Muscle layer of duodenum (tissue), 2 donors: ENCODE results near the gene DDRGK1.
A peak's percentile ranks its signal among the peaks of the same experiment; 100 is the strongest.

Experiments used
- H3K27ac ChIP-seq: one replicate; pipeline ENCODE4 v1.7.0; 2013; ENCODE audit warnings: mild to moderate bottlenecking, low read length
- H3K27me3 ChIP-seq: one replicate; pipeline ENCODE4 v1.7.0; 2013; ENCODE audit warnings: low read depth, mild to moderate bottlenecking, control low read depth, low read length
- H3K36me3 ChIP-seq, 2 donors: one replicate each; pipeline ENCODE4 v1.7.0; 2013; ENCODE audit warnings: low read length in 2 of 2, control low read depth in 1 of 2, mild to moderate bottlenecking in 1 of 2; ENCODE audit not compliant: insufficient read depth in 2 of 2, control insufficient read depth in 1 of 2
- H3K4me1 ChIP-seq, 2 donors: one replicate each; pipeline ENCODE4 v1.7.0; 2013; ENCODE audit warnings: low read length in 2 of 2, mild to moderate bottlenecking in 2 of 2, control low read depth in 1 of 2, moderate library complexity in 1 of 2; ENCODE audit not compliant: insufficient read depth in 2 of 2, control insufficient read depth in 1 of 2
- H3K4me3 ChIP-seq, 2 donors: one replicate each; pipeline ENCODE4 v1.7.0; 2013; ENCODE audit warnings: low read length in 2 of 2, low read depth in 1 of 2, mild to moderate bottlenecking in 1 of 2
- H3K9me3 ChIP-seq, 2 donors: one replicate each; pipeline ENCODE4 v1.7.0; 2013; ENCODE audit warnings: low read length in 2 of 2, control low read depth in 1 of 2, mild to moderate bottlenecking in 1 of 2; ENCODE audit not compliant: control insufficient read depth in 1 of 2
- donor health status: healthy.

Gene DDRGK1

DNA sequence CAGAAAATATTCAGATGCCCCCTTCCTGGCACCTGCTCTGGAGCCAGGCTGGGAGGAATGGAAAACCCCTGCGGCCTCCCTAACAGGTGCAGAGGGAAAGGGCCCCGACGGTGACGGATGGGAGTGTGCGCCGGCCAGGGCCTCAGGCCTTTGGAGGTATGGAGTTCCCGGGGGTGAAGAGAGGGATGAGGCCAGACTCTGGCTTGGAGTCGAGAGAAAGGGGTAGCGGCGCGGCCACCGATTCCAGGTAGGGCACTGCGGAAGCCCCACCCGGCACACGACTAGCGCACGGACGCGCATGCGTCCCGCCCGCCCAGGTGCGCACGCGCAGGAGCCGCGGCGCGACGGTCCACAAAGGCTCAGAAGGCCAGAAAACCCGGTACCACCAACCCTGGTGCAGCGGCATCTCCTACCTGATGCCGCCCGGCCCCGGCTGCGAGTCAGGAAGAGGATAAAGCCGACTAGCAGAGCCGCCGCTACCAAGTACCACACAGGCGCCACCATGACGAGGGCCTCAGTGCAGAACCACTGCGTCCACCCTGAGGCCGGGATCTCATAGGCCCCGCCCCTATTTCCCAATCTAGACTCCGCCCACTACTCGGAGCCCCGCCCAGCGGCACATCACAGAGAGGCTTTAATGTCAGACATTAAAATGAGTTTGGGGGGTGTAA is at the start of gene DDRGK1:
Gene DDRGK1 (minus strand): TSS at position 559 of the 671 bp plus-strand sequence. CDS start 55 bp downstream, at position 504.
- H3K4me3 ChIP-seq = peak within 1 kb of the TSS; percentile 85 to 93
- peaks cover 0 to 18% of the 10 kb centered on the region in 2 donors for H3K4me1 ChIP-seq
- no peaks in the 10 kb centered on the region for H3K27me3 ChIP-seq
- H3K9me3 ChIP-seq = no peaks in the 10 kb centered on the region
- H3K27ac ChIP-seq = peak within 1 kb of the TSS; percentile 69
- peaks cover 12 to 14% of the 10 kb centered on the region in 2 donors for H3K36me3 ChIP-seq

DNA sequence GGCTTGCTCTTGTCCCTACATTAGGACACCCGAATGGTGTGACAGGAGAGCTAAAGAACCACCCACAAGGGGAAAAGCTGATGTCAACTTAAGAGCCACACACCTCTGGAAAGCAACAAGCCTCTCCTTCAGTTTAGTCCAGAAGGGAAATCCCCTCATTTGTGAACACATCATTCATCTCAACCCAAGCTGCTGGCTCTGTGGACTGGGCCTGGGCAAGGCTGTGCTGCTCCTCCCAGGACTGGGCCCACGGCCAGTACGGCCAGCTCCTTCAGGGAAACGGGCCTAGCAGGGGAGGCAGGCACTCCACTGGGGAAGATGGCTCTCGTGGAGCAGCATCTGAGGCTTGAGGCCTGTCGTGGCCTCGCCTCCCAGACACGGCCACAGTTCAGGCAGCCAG is 47.3 kb upstream of the DDRGK1 start:
- Histone ChIP-seq H3K9me3 (no peaks in the 10 kb centered on the region), H3K27ac (no peak overlapping the region), H3K36me3 (peaks cover 36 to 55% of the 10 kb centered on the region in 2 donors), H3K4me1 (peaks cover 0 to 15% of the 10 kb centered on the region in 2 donors), H3K4me3 (no peak overlapping the region), H3K27me3 (no peaks in the 10 kb centered on the region)

DNA sequence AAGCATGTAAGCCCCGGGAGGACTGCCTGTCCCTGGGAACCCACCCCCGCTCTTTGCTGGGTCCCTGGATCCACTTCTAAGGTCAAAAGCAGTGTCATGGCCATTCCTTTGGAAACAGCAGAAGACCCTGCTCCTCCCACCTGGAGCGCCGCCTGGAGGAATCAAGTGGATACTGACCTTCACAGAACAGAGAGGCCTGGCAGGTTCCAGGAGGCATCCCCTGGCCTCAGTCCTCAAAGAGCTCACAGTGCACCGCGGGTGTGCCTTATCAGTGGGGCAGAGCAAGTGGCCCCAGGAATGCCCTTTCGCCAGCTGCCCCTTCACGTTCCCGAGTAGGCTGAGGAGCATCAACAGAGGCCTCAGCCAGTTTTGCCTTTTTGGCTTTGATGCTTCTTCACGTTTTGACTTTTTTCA is 45.6 kb upstream of the DDRGK1 start:
- H3K9me3 ChIP-seq = no peaks in the 10 kb centered on the region
- H3K4me1 ChIP-seq = peaks cover 0 to 15% of the 10 kb centered on the region in 2 donors
- H3K4me3 ChIP-seq = no peak overlapping the region
- no peak overlapping the region for H3K27ac ChIP-seq
- peaks cover 20 to 38% of the 10 kb centered on the region in 2 donors for H3K36me3 ChIP-seq
- no peaks in the 10 kb centered on the region for H3K27me3 ChIP-seq

DNA sequence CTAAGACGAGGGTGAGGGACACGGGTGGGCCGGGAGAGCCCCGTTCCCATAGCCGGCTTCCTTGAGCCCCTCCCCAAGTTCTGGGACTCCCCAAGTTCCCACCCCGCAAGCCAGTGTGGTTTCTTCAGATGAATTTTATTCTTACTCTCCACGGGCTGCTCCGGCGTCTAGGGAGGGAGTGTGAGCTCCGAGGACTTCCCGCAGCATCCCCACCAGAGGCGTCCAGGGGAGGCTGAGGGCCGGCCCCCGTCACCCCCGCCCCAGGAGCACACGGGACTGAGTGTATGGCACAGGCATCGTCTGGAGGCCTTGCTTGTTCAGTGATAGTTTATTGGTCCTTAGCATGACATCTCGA is 44.5 kb upstream of the DDRGK1 start:
- Histone ChIP-seq H3K27me3 (no peaks in the 10 kb centered on the region), H3K4me3 (peak overlapping the region in 1 of 2 donors; percentile 29), H3K9me3 (no peaks in the 10 kb centered on the region), H3K27ac (no peak overlapping the region), H3K36me3 (peaks cover 12 to 28% of the 10 kb centered on the region in 2 donors), H3K4me1 (peaks cover 0 to 15% of the 10 kb centered on the region in 2 donors)

DNA sequence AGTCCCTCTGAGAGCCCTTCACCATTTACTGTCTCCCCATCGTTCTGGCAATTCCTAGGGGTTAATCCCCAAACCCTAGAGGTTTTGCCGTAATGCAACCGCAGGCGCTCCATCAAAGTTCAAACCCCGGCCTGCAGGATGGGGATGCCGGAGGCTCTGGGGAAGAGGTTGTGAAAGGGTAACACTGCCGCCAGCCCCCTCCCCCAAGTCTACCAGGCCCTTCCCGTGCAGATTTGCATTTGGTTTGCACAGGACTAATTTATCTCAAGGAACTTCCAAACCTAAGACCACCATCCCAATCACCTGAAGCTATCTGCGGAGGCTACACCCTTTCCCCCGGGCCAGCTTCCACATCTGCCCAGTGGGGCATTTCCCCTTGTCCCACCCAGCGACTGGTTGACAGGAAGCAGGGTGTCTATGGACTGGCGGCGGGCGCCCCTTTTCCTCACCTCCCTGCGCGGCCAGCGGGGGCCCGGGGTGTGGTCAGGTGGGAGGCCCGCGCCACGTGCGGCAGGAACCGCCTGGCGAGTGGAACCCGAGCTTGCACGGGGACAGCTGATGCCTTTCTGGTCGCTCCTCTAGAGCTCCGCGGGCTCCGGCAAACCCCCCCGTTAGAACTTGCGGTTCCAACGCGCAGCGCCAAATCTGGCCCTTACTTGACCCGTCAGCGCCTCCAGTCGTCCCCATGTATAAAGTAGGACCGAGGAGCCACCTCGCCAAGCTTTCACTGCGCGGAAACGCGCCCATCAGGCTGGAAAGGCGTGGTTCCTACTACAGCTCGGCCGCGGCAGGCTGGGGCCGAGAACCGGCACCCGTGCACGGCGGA is 43.9 kb upstream of the DDRGK1 start:
- Histone ChIP-seq H3K27me3 (no peaks in the 10 kb centered on the region), H3K27ac (no peak overlapping the region), H3K4me1 (peaks cover 0 to 15% of the 10 kb centered on the region in 2 donors), H3K9me3 (no peaks in the 10 kb centered on the region), H3K36me3 (peaks cover 12 to 23% of the 10 kb centered on the region in 2 donors), H3K4me3 (peak overlapping the region in 1 of 2 donors; percentile 29)

DNA sequence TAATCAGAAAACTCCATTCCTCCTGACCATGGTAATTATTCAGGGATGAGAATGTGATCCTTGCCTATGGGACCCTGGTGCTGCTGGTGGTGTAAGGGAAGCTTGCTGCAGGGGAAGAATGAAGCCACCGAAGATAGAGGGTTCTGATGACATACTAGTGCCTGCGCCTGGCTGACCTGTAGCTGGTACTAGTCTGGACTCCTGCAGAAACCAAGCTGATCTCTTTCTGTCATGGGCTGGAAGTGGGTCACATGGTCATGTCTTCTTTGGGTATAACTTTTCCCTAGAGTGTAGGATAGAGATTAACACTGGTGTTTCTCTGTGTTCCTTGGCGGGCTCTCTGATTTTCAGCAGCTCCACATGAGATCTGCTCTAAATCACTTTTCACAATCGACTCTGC is 43.2 kb upstream of the DDRGK1 start:
- no peaks in the 10 kb centered on the region for H3K27me3 ChIP-seq
- no peak overlapping the region for H3K27ac ChIP-seq
- peaks cover 0 to 15% of the 10 kb centered on the region in 2 donors for H3K4me1 ChIP-seq
- H3K36me3 ChIP-seq = peaks cover 9 to 16% of the 10 kb centered on the region in 2 donors
- H3K9me3 ChIP-seq = no peaks in the 10 kb centered on the region
- no peak overlapping the region for H3K4me3 ChIP-seq

DNA sequence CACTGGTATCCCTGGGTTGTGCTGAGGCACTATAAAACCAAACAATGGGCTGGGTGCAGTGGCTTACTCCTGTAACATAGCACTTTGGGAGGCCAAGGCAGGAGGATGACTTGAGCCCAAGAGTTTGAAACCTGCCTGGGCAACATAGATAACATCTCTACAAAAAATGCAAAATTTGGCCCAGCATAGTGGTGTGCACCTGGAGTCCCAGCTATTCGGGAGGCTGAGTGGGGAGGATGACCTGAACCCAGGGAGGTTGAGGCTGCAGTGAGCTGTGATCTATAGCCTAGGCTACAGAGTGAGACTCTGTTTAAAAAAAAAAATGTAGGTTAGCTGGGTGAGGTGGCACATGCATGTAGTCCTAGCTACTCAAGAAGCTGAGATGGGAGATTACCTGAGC is 42.2 kb upstream of the DDRGK1 start:
- Histone ChIP-seq H3K27ac (no peak overlapping the region), H3K9me3 (no peaks in the 10 kb centered on the region), H3K4me3 (no peak overlapping the region), H3K4me1 (peaks cover 0 to 10% of the 10 kb centered on the region in 2 donors), H3K27me3 (no peaks in the 10 kb centered on the region), H3K36me3 (peaks cover 4 to 7% of the 10 kb centered on the region in 2 donors)

DNA sequence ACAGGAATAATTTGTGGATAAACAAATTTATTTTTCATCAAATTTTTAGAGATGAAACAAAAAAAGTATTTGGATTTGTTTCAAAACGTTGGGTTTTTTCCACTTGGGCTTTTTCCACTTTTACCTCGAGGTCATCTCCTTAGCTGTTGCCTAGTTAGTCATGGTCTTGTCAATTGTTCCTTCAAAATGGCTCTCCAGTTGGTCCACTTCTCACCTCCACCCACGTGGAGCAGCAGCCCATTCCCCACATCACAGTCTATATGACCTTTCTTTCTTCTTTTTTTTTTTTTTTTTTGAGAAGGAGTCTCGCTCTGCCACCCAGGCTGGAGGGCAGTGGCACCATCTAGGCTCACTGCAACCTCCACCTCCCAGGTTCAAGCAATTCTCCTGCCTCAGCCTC is 41.2 kb upstream of the DDRGK1 start:
- H3K27ac ChIP-seq = no peak overlapping the region
- H3K27me3 ChIP-seq = no peaks in the 10 kb centered on the region
- H3K4me3 ChIP-seq = no peak overlapping the region
- H3K36me3 ChIP-seq = peaks cover under 1 to 4% of the 10 kb centered on the region in 2 donors
- no peaks in the 10 kb centered on the region for H3K9me3 ChIP-seq
- H3K4me1 ChIP-seq = peaks cover 0 to 7% of the 10 kb centered on the region in 2 donors

DNA sequence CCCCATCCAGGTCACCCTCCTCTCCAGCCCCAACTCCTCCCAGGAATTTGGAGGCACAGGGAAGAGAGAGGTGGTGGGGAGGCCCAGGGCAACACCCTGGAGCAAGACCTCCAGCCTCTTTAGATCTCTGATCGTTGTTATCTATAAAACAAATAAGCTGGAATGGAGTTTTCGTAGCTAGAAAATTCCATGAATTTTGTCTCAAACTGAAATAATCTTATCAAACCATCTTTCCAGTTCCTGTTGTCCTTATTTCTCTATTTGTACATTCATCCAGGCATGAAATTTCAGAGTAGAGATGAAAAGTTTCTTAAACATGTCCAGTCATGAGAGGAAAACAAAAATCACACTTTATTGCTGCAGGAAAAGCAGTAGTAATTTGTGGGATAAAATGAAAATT is 40.7 kb upstream of the DDRGK1 start:
- peaks cover 0 to 4% of the 10 kb centered on the region in 2 donors for H3K36me3 ChIP-seq
- H3K27ac ChIP-seq = no peak overlapping the region
- no peaks in the 10 kb centered on the region for H3K9me3 ChIP-seq
- no peak overlapping the region for H3K4me3 ChIP-seq
- H3K4me1 ChIP-seq = peaks cover 0 to 7% of the 10 kb centered on the region in 2 donors
- H3K27me3 ChIP-seq = peaks cover 5% of the 10 kb centered on the region

DNA sequence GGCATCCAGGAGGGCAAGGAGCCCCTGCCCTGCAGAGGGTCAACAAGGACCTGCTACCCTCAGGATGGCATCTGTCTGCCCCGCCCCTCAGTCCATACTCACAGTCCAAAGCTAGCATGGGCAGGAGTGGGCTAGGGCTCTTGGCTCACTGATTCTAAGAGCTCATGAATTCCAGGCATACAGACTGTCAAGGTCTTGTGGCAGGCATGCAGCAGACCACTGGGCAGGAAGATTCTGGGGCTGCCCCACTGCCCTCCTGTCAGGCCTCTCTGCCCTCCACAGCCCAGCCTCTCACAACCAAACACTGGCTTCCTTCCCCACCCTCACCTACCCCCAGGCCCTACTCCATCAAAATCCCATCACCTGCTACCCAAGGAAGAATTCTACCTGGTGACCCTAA is 40.1 kb upstream of the DDRGK1 start:
- H3K27me3 ChIP-seq = peaks cover 11% of the 10 kb centered on the region
- no peak overlapping the region for H3K4me3 ChIP-seq
- H3K9me3 ChIP-seq = no peaks in the 10 kb centered on the region
- H3K36me3 ChIP-seq = no peaks in the 10 kb centered on the region
- no peak overlapping the region for H3K27ac ChIP-seq
- H3K4me1 ChIP-seq = peaks cover 0 to 13% of the 10 kb centered on the region in 2 donors

DNA sequence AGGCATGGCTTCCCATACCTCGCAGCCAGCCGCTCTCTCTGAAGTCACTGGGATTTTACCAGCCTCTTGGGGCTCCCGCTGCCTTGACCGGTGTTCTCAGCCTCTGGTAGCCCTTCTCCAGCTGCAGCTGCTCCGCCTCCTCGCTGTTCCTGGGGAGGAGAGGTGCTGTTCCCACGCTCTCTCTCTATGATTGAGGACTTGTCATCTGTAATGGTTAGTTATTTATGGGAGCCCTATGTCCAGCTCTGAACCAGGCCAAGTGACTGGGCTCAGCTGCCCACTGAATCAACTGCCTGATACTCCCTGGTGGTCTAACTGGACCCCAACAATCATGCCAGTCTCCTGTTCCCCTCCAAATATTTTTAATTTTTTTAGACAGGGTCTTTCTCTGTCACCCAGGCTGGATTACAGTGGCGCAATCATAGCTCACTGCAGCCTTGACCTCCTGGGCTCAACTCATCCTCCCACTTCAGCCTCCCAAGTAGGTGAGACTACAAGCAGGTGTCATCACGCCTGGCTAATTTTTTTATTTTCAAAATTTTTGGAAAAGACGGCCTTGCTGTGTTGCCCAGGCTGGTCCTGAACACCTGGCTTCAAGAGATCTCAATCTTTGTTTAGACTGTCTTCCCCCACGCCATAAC is 39.4 kb upstream of the DDRGK1 start:
- Histone ChIP-seq H3K36me3 (no peaks in the 10 kb centered on the region), H3K4me1 (peaks cover 0 to 15% of the 10 kb centered on the region in 2 donors), H3K9me3 (no peaks in the 10 kb centered on the region), H3K27me3 (peaks cover 12% of the 10 kb centered on the region), H3K27ac (no peak overlapping the region), H3K4me3 (no peak overlapping the region)
